Mammary epithelial cell (primary cell): ENCODE measurements around the gene SLIT3.

Source experiments
- CTCF ChIP-seq, 2 donors: IDR thresholded peaks in 1 of 2; conservative IDR thresholded peaks in 1 of 2; 2 replicates each; pipeline ENCODE4 v1.5.1; 2011 to 2012; ENCODE audit warnings: inconsistent platforms in 2 of 2, low read length in 2 of 2, mild to moderate bottlenecking in 2 of 2, control low read depth in 1 of 2, low read depth in 1 of 2; ENCODE audit not compliant: insufficient read depth in 1 of 2; ENCODE audit errors: extremely low read depth in 1 of 2
- EZH2 ChIP-seq: IDR thresholded peaks from 2 replicates; pipeline ENCODE4 v1.6.1; 2012; ENCODE audit warnings: low read length, inconsistent platforms, borderline replicate concordance

- TF ChIP-seq CTCF (conservative IDR thresholded peaks at IDR 0.05 in 1 of 2, IDR thresholded peaks at IDR 0.05 in 1 of 2; ENCODE audit: extremely low read depth in 1 of 2, insufficient read depth in 1 of 2, low read depth in 1 of 2, low read length in 2 of 2), result no peak
- no peak for TF ChIP-seq EZH2
Measured at GRCh38 chr5:169328401-169328800, 27.5 kb upstream of the SLIT3 start.
